ENCODE measurements around the gene IGFBP5. TPM values are rescaled to one million over a fixed set of nuclear protein-coding genes. Genes with fewer than 3 reads are reported as not detected.

IGFBP5 gene
- total and polyA plus RNA-seq, 10 of the 15 experiments (the other 5 are each of a cell fraction or from before 2014, with no cell fraction given): 2.8 TPM; not detected in 9

DNA sequence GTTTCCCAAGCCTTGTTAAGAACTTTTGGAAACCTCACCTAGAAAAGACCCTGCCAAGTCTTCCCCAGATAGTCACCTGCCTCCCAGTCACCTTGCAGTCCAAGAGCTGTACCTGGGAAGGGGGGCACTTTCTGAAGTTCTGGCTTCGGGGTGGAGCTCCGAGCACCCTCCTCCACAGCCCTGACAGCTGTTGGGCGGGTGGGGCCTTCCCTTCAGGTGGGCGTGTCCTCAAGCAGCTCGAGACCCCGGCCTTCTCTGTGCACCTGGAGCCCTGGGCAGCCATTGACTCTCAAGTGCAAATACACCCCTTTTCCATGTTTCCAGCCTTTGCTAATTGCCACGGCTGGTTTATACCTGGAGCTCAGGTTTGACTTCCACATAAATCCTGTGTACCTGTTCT is 37.0 kb upstream of the IGFBP5 start (continued):
- TF ChIP-seq KDM1A (IDR thresholded peaks at IDR 0.05; ENCODE audit: borderline replicate concordance) (no peak), CBX3 (IDR thresholded peaks at IDR 0.05; ENCODE audit: borderline replicate concordance, low read depth) (no peak), IKZF1 (conservative IDR thresholded peaks at IDR 0.05) (no peak), MEF2A (IDR thresholded peaks at IDR 0.05; ENCODE audit: insufficient read depth, low read depth, low read length) (no peak)

DNA sequence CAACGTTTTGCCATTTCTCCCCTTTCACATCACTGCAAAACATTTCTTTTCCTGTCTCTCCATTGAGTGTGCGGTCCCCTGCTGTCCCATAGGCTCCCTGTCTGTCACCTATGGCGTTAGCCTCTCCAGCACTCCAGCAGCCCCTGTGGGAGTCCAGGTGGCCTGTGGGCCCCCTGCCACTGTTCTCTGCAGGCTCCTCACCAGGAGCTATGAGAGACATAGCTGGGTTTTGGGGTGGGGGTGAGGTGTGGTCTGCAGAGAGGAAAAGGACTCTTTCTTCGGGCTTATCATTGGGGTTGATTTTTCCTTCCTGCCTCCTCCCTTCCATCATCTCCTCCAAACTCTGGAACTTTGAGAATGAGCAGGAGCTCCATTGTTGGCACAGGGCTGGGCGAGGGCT is 36.1 kb upstream of the IGFBP5 start:
- Histone ChIP-seq H3K79me2 (ENCODE audit: control insufficient read depth, insufficient read depth, low read length) (no peaks in the 10 kb centered on the region), H3K9me3 (replicated peaks; ENCODE audit: control insufficient read depth, insufficient read depth, low read length) (no peaks in the 10 kb centered on the region), H4K20me1 (ENCODE audit: control insufficient read depth, insufficient read depth) (no peaks in the 10 kb centered on the region), H3K36me3 (ENCODE audit: control insufficient read depth in 2 of 2, insufficient read depth in 2 of 2, low read length in 1 of 2) (no peaks in the 10 kb centered on the region), H3K9ac (ENCODE audit: control insufficient read depth, insufficient read depth, low read length) (no peak overlapping the region), H3K4me3 (no peak overlapping the region), H3K4me2 (ENCODE audit: control insufficient read depth, insufficient read depth) (no peak overlapping the region), H3K27me3 (replicated peaks in 1 of 2; ENCODE audit: control insufficient read depth in 2 of 2, insufficient read depth in 2 of 2, low read length in 1 of 2) (peaks cover 0 to 5% of the 10 kb centered on the region in 2 experiments; a peak in 1 of 4 replicates), H3K4me1 (ENCODE audit: control insufficient read depth, insufficient read depth, low read length) (no peaks in the 10 kb centered on the region), H3K27ac (ENCODE audit: control insufficient read depth, insufficient read depth) (no peak overlapping the region), H2AFZ (ENCODE audit: control insufficient read depth, low read depth, low read length) (no peak overlapping the region)
- SMC1A ChIA-PET (ENCODE audit: uncharacterized antibody, unreplicated experiment): no interaction called here
- BruUV-seq (replicated peaks): no TSS peak
- in situ Hi-C loops (cut with MboI): no loop called here
- RAD21 ChIA-PET (ENCODE audit: unreplicated experiment): interaction anchor here (0.6 kb wide), 1 partner anchor 247 kb away, joined by 3 read pairs; no protein-coding TSS in a partner anchor
- ATAC-seq (no peak), DNase-seq (ENCODE audit: low read depth, low spot score) (no peak), FAIRE-seq (no peak)
- 19% methylated on average over 5 of the region's 5 CpGs for WGBS (ENCODE audit: insufficient coverage, insufficient replicate concordance, low lambda C conversion rate, missing lambda C conversion rate)
- CTCF ChIA-PET: no interaction called here
- intact Hi-C loops (cut with micrococcal nuclease; ENCODE audit: unreplicated experiment): no loop called here
- no peak for TF ChIP-seq EGR1 (IDR thresholded peaks at IDR 0.05; ENCODE audit: borderline replicate concordance in 1 of 2, low read depth in 2 of 2, low read length in 2 of 2)
- no peak for TF ChIP-seq CBFB (IDR thresholded peaks at IDR 0.05; ENCODE audit: low read depth)
- TF ChIP-seq FOS (IDR thresholded peaks at IDR 0.05; ENCODE audit: borderline replicate concordance, extremely low read depth, insufficient read length): no peak
- no peak for TF ChIP-seq NR2C2 (IDR thresholded peaks at IDR 0.05; ENCODE audit: borderline replicate concordance, control insufficient read depth, insufficient read length, low read depth)
- no peak for TF ChIP-seq POU2F2 (IDR thresholded peaks at IDR 0.05; ENCODE audit: borderline replicate concordance, low read depth, low read length)
- TF ChIP-seq STAT3 (IDR thresholded peaks at IDR 0.05; ENCODE audit: low read depth, low read length): no peak
- TF ChIP-seq, protein P1, sequence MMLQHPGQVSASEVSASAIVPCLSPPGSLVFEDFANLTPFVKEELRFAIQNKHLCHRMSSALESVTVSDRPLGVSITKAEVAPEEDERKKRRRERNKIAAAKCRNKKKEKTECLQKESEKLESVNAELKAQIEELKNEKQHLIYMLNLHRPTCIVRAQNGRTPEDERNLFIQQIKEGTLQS (IDR thresholded peaks at IDR 0.05; ENCODE audit: borderline replicate concordance, extremely low read depth, low read depth, low read length): no peak
- no peak for TF ChIP-seq SPI1 (IDR thresholded peaks at IDR 0.05; ENCODE audit: borderline replicate concordance, insufficient read depth, low read depth, low read length)
- TF ChIP-seq SMAD5 (IDR thresholded peaks at IDR 0.05; ENCODE audit: low read depth): no peak
- TF ChIP-seq ZNF274 (IDR thresholded peaks at IDR 0.05; ENCODE audit: insufficient read depth, insufficient read length): no peak
- no peak for TF ChIP-seq RAD51 (IDR thresholded peaks at IDR 0.05)
- TF ChIP-seq PAX5 (IDR thresholded peaks at IDR 0.05; ENCODE audit: borderline replicate concordance, low read depth, low read length): no peak
- TF ChIP-seq RBBP5 (conservative IDR thresholded peaks at IDR 0.05): no peak
- TF ChIP-seq, protein P2, sequence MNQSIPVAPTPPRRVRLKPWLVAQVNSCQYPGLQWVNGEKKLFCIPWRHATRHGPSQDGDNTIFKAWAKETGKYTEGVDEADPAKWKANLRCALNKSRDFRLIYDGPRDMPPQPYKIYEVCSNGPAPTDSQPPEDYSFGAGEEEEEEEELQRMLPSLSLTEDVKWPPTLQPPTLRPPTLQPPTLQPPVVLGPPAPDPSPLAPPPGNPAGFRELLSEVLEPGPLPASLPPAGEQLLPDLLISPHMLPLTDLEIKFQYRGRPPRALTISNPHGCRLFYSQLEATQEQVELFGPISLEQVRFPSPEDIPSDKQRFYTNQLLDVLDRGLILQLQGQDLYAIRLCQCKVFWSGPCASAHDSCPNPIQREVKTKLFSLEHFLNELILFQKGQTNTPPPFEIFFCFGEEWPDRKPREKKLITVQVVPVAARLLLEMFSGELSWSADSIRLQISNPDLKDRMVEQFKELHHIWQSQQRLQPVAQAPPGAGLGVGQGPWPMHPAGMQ (IDR thresholded peaks at IDR 0.05; ENCODE audit: borderline replicate concordance): no peak
- POLR2A ChIA-PET: no interaction called here

Measured in GM12878 (cell line).